GM12878 (cell line): ENCODE data around the gene CMTM1. TPM values are rescaled to one million over a fixed set of nuclear protein-coding genes. Genes with fewer than 3 reads are reported as not detected.

Source experiments
- ATAC-seq: fragments of 200-7000 bp; cut with Tn5 transposase; 3 replicates; pipeline ENCODE4 v1.9.1; 2020; ENCODE audit warnings: mild to moderate bottlenecking, moderate library complexity
- BruUV-seq: library from RNA; stranded (reverse); fragments of 400-500 nt; replicated peaks from 2 replicates; lab custom pipeline; 2021; lab: Mats Ljungman, UMichigan
- CTCF ChIA-PET: fragments of 300-600 bp; sonication (Branson Sonifier 250); formaldehyde crosslinking; extraction: SDS; loops from one replicate; lab custom pipeline; 2021; ENCODE audit warnings: inconsistent platforms; lab: Yijun Ruan, JAX
- POLR2A ChIA-PET: fragments of 350-600 bp; formaldehyde crosslinking; extraction: SDS; loops from one replicate; lab custom pipeline; 2021; ENCODE audit warnings: inconsistent platforms; lab: Charles Lee
- RAD21 ChIA-PET: fragments of 300-600 bp; sonication (Branson Sonifier 250); formaldehyde crosslinking; loops from one replicate; lab custom pipeline; 2023; ENCODE audit warnings: antibody characterized with exemption; ENCODE audit not compliant: unreplicated experiment; lab: Charles Lee
- SMC1A ChIA-PET: fragments of 300-600 bp; sonication (Branson Sonifier 250); formaldehyde crosslinking; loops from one replicate; lab custom pipeline; 2023; ENCODE audit not compliant: unreplicated experiment, uncharacterized antibody; lab: Charles Lee
- DNase-seq: peaks from one replicate; pipeline ENCODE4 v3.0.0-alpha.2; 2011; ENCODE audit warnings: low read depth, low spot score
- FAIRE-seq: peaks from 3 replicates; lab custom pipeline; 2011; peaks lifted over from hg19 to GRCh38; lab: Jason Lieb, UNC
- H2AFZ ChIP-seq: 2 replicates; pipeline ENCODE4 v1.6.0; 2011; ENCODE audit warnings: low read depth, low read length, control low read depth; ENCODE audit not compliant: control insufficient read depth
- H3K27ac ChIP-seq: 2 replicates; pipeline ENCODE4 v1.5.1; 2011; ENCODE audit warnings: control low read depth; ENCODE audit not compliant: control insufficient read depth, insufficient read depth
- H3K27me3 ChIP-seq, 2 experiments: replicated peaks in 1 of 2; 2 replicates each; pipeline versions ENCODE4 v1.6.0 to v1.6.1; 2011; ENCODE audit warnings: low read length in 1 of 2; ENCODE audit not compliant: control insufficient read depth in 2 of 2, insufficient read depth in 2 of 2
- H3K36me3 ChIP-seq, 2 experiments: 2 replicates each; pipeline ENCODE4 v1.5.1; 2011; ENCODE audit warnings: low read length in 1 of 2; ENCODE audit not compliant: control insufficient read depth in 2 of 2, insufficient read depth in 2 of 2
- H3K4me1 ChIP-seq: 2 replicates; pipeline ENCODE4 v1.6.1; 2011; ENCODE audit warnings: mild to moderate bottlenecking, low read length, moderate library complexity, mixed read lengths; ENCODE audit not compliant: control insufficient read depth, insufficient read depth
- H3K4me2 ChIP-seq: 2 replicates; pipeline ENCODE4 v1.6.0; 2011; ENCODE audit warnings: control low read depth; ENCODE audit not compliant: control insufficient read depth, insufficient read depth
- H3K4me3 ChIP-seq: fragments of 200-600 bp; sonication (generic); 2 replicates; pipeline ENCODE4 v1.5.1; 2016
- H3K79me2 ChIP-seq: 2 replicates; pipeline ENCODE4 v1.6.0; 2011; ENCODE audit warnings: low read length; ENCODE audit not compliant: control insufficient read depth, insufficient read depth
- H3K9ac ChIP-seq: 2 replicates; pipeline ENCODE4 v1.8.0; 2011; ENCODE audit warnings: low read length, control low read depth, mixed read lengths; ENCODE audit not compliant: control insufficient read depth, insufficient read depth
- H3K9me3 ChIP-seq: replicated peaks from 3 replicates; pipeline ENCODE4 v1.5.1; 2011; ENCODE audit warnings: mild to moderate bottlenecking, low read length; ENCODE audit not compliant: control insufficient read depth, insufficient read depth
- H4K20me1 ChIP-seq: 2 replicates; pipeline ENCODE4 v1.6.0; 2011; ENCODE audit not compliant: control insufficient read depth, insufficient read depth
- DPF2 ChIP-seq: fragments of 450-650 bp; IDR thresholded peaks from 2 replicates; pipeline ENCODE4 v1.6.1; 2017; ENCODE audit warnings: mild to moderate bottlenecking
- EED ChIP-seq: sonication (generic); IDR thresholded peaks from 2 replicates; pipeline ENCODE4 v1.6.1; 2016; ENCODE audit warnings: antibody characterized with exemption, low read depth
- EZH2 ChIP-seq: IDR thresholded peaks from 2 replicates; pipeline ENCODE4 v1.6.1; 2012; ENCODE audit warnings: low read depth, mild to moderate bottlenecking, control low read depth, inconsistent platforms, low read length, borderline replicate concordance; ENCODE audit not compliant: control insufficient read depth
- HCFC1 ChIP-seq: fragments of 150-350 bp; IDR thresholded peaks from 2 replicates; pipeline ENCODE4 v1.6.1; 2014; ENCODE audit warnings: low read length
- NFXL1 ChIP-seq: fragments of 450-650 bp; IDR thresholded peaks from 2 replicates; pipeline ENCODE4 v1.6.1; 2017; ENCODE audit warnings: antibody characterized with exemption, mild to moderate bottlenecking, borderline replicate concordance
- NFYA ChIP-seq: IDR thresholded peaks from 2 replicates; pipeline ENCODE4 v1.6.1; 2011; ENCODE audit warnings: low read depth, mild to moderate bottlenecking, low read length, improper control_type of control experiment, borderline replicate concordance
- NR2C2 ChIP-seq: IDR thresholded peaks from 2 replicates; pipeline ENCODE4 v1.6.1; 2011; ENCODE audit warnings: borderline replicate concordance, low read depth; ENCODE audit not compliant: control insufficient read depth, insufficient read length
- RELA ChIP-seq: fragments of 450-650 bp; IDR thresholded peaks from 2 replicates; pipeline ENCODE4 v1.8.0; 2014; ENCODE audit warnings: borderline replicate concordance; ENCODE audit not compliant: partially characterized antibody
- YBX1 ChIP-seq: fragments of 450-650 bp; IDR thresholded peaks from 2 replicates; pipeline ENCODE4 v1.6.1; 2016; ENCODE audit warnings: antibody characterized with exemption
- ZNF687 ChIP-seq: fragments of 450-650 bp; IDR thresholded peaks from 2 replicates; pipeline ENCODE4 v1.6.1; 2017; ENCODE audit warnings: mild to moderate bottlenecking, moderate library complexity
- WGBS: methylation state at CpG from one replicate; pipeline ENCODE4 v1.1.6; 2016; ENCODE audit warnings: low lambda C conversion rate; ENCODE audit not compliant: insufficient replicate concordance, insufficient coverage; ENCODE audit errors: missing lambda C conversion rate; 5-methylcytosine and 5-hydroxymethylcytosine counted together
- in situ Hi-C: fragments of 300-500 bp; cut with MboI; formaldehyde crosslinking; loops from 9 replicates; pipeline ENCODE4 v1.14.3; 2018; ENCODE audit warnings: mixed read lengths
- intact Hi-C: fragments of 100-400 bp; cut with micrococcal nuclease; formaldehyde crosslinking; loops from one replicate; pipeline ENCODE4 v1.14.2; 2022; ENCODE audit not compliant: unreplicated experiment
- polyA plus RNA-seq, 11 experiments: library from polyadenylated mRNA; depleted of rRNA in 4 of 11; unstranded in 6 of 11; stranded (reverse) in 5 of 11; fragments of >200 nt; fragmentation: Nextera tagmentation in 4 of 11; fragmentation: Illumina TruSeq in 1 of 11; extraction: Ambion mirVana in 4 of 11; extraction: Trizol in 1 of 11; gene quantifications; 1 replicate in 1 of 11; 2 replicates in 10 of 11; pipeline versions ENCODE4 v1.2.1 to v1.2.3, GENCODE V29; 2011 to 2016; ENCODE audit warnings: inconsistent platforms in 2 of 11, missing spikeins in 2 of 11, low read depth in 1 of 11
- total RNA-seq, 4 experiments: library from RNA; depleted of rRNA in 3 of 4; stranded (reverse); fragments of >200 nt in 3 of 4; fragmentation: Illumina TruSeq in 1 of 4; extraction: Trizol in 1 of 4; gene quantifications; 2 replicates each; pipeline versions ENCODE4 v1.2.1 to v1.2.3, GENCODE V29; 2013 to 2021
- TF ChIP-seq, protein P1 (sequence below): IDR thresholded peaks from 2 replicates; pipeline ENCODE4 v1.6.1; 2012; ENCODE audit warnings: low read length, inconsistent platforms
- TF ChIP-seq, protein P2 (sequence below): IDR thresholded peaks from 2 replicates; pipeline ENCODE4 v1.6.1; 2012; ENCODE audit warnings: low read depth, low read length, improper control_type of control experiment

CMTM1 gene
- total and polyA plus RNA-seq, 10 of the 15 experiments (the other 5 are each of a cell fraction or from before 2014, with no cell fraction given) = 0.09 to 3.0 (median 1.4) TPM; not detected in 2

- FAIRE-seq (no peak), ATAC-seq (no peak), DNase-seq (no peak)
- Histone ChIP-seq H3K36me3 (peaks cover 0 to 21% of the 10 kb centered on the region in 2 experiments; a peak in 2 of 4 replicates), H3K27me3 (no peaks in the 10 kb centered on the region), H3K4me2 (no peak overlapping the region), H4K20me1 (no peaks in the 10 kb centered on the region), H3K27ac (no peak overlapping the region), H3K79me2 (no peaks in the 10 kb centered on the region), H2AFZ (no peak overlapping the region), H3K4me1 (peaks cover 9% of the 10 kb centered on the region), H3K9me3 (no peaks in the 10 kb centered on the region), H3K9ac (no peak overlapping the region), H3K4me3 (no peak overlapping the region)
- ChIA-PET RAD21 (no interaction called here), SMC1A (no interaction called here), CTCF (interaction anchor here (2.1 to 4.5 kb wide), 5 partner anchors 8 to 258 kb away, joined by 10 to 36 read pairs (median 35); no protein-coding TSS in a partner anchor), POLR2A (no interaction called here)
- in situ Hi-C loops = loop anchor here (5.0 kb wide), 1 partner anchor 252 kb away; no protein-coding TSS in a partner anchor
- WGBS = 49% methylated on average over 14 of the region's 14 CpGs
- intact Hi-C loops = no loop called here
- no TSS peak for BruUV-seq
- TF ChIP-seq NR2C2 = no peak
- TF ChIP-seq, protein P1, sequence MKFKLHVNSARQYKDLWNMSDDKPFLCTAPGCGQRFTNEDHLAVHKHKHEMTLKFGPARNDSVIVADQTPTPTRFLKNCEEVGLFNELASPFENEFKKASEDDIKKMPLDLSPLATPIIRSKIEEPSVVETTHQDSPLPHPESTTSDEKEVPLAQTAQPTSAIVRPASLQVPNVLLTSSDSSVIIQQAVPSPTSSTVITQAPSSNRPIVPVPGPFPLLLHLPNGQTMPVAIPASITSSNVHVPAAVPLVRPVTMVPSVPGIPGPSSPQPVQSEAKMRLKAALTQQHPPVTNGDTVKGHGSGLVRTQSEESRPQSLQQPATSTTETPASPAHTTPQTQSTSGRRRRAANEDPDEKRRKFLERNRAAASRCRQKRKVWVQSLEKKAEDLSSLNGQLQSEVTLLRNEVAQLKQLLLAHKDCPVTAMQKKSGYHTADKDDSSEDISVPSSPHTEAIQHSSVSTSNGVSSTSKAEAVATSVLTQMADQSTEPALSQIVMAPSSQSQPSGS = no peak
- TF ChIP-seq DPF2 = no peak
- no peak for TF ChIP-seq YBX1
- no peak for TF ChIP-seq EZH2
- no peak for TF ChIP-seq HCFC1
- TF ChIP-seq NFXL1 = no peak
- no peak for TF ChIP-seq RELA
- no peak for TF ChIP-seq ZNF687
- TF ChIP-seq, protein P2, sequence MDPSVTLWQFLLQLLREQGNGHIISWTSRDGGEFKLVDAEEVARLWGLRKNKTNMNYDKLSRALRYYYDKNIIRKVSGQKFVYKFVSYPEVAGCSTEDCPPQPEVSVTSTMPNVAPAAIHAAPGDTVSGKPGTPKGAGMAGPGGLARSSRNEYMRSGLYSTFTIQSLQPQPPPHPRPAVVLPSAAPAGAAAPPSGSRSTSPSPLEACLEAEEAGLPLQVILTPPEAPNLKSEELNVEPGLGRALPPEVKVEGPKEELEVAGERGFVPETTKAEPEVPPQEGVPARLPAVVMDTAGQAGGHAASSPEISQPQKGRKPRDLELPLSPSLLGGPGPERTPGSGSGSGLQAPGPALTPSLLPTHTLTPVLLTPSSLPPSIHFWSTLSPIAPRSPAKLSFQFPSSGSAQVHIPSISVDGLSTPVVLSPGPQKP = no peak
- no peak for TF ChIP-seq NFYA
- no peak for TF ChIP-seq EED
These were observed 44.0 kb downstream of the CMTM1 start for GRCh38 chr16:66610111-66610820.
